Measurements from ENCODE around the gene OLFM3. TPM values are rescaled to one million over a fixed set of nuclear protein-coding genes. Genes with fewer than 3 reads are reported as not detected.
A peak's percentile ranks its signal among the peaks of the same experiment; 100 is the strongest.

OLFM3 gene
- total RNA-seq, 1 experiment from 2014 or later = not detected

DNA sequence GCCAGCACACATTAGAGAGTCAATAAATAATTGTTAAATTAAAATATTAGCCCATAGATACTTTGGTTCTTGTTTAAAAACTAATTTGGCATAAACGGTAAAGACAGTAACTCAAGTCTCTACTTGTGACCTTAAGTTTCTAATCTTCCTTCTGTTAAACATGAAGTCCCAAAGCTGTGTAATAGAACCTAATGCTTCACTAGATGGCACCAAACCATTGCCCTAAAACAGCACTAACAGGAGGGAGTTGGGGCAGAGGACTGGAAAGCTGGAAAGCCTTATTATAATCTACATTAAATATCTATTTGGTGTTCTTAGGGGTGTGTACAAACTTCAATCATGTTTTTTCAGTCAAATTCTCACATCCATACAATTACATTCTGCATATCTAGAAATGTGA, 176.7 kb downstream of the OLFM3 start:
- Histone ChIP-seq H3K9me3 (no peaks in the 10 kb centered on the region), H3K36me3 (ENCODE audit: control insufficient read depth, insufficient read depth, low read length) (no peaks in the 10 kb centered on the region), H3K27me3 (replicated peaks; ENCODE audit: control insufficient read depth, insufficient read depth, low read length) (no peaks in the 10 kb centered on the region), H3K4me3 (ENCODE audit: low read depth, low read length) (no peak overlapping the region), H3K4me1 (no peaks in the 10 kb centered on the region)
- Mint-ChIP-seq H3K9me3 (ENCODE audit: unreplicated experiment) (no peaks in the 10 kb centered on the region), H3K4me3 (ENCODE audit: unreplicated experiment) (no peak overlapping the region), H3K4me1 (ENCODE audit: low read depth, unreplicated experiment) (no peaks in the 10 kb centered on the region), H3K27ac (ENCODE audit: unreplicated experiment) (no peak overlapping the region), H3K27me3 (ENCODE audit: insufficient read depth, unreplicated experiment) (peaks cover 6% of the 10 kb centered on the region), H3K36me3 (ENCODE audit: insufficient read depth, unreplicated experiment) (no peaks in the 10 kb centered on the region)
- CTCF ChIA-PET = interaction anchor here (0.6 to 1.0 kb wide), 2 partner anchors 166 to 614 kb away, joined by 3 read pairs; no protein-coding TSS in a partner anchor
- peak in 1 of 2 experiments; percentile 9 for DNase-seq
- POLR2A ChIA-PET = no interaction called here
- no TSS peak for BruUV-seq (replicated peaks)
- TF ChIP-seq, protein P1, sequence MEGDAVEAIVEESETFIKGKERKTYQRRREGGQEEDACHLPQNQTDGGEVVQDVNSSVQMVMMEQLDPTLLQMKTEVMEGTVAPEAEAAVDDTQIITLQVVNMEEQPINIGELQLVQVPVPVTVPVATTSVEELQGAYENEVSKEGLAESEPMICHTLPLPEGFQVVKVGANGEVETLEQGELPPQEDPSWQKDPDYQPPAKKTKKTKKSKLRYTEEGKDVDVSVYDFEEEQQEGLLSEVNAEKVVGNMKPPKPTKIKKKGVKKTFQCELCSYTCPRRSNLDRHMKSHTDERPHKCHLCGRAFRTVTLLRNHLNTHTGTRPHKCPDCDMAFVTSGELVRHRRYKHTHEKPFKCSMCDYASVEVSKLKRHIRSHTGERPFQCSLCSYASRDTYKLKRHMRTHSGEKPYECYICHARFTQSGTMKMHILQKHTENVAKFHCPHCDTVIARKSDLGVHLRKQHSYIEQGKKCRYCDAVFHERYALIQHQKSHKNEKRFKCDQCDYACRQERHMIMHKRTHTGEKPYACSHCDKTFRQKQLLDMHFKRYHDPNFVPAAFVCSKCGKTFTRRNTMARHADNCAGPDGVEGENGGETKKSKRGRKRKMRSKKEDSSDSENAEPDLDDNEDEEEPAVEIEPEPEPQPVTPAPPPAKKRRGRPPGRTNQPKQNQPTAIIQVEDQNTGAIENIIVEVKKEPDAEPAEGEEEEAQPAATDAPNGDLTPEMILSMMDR (IDR thresholded peaks at IDR 0.05; ENCODE audit: insufficient read depth in 1 of 2, low read depth in 1 of 2, low read length in 1 of 2, severe bottlenecking in 1 of 2, unreplicated experiment in 1 of 2) = peak; percentile 18 to 41
- intact Hi-C loops (cut with micrococcal nuclease; ENCODE audit: unreplicated experiment) = loop anchor here (1.0 to 2.0 kb wide), 3 partner anchors 151 to 614 kb away; no protein-coding TSS in a partner anchor

DNA sequence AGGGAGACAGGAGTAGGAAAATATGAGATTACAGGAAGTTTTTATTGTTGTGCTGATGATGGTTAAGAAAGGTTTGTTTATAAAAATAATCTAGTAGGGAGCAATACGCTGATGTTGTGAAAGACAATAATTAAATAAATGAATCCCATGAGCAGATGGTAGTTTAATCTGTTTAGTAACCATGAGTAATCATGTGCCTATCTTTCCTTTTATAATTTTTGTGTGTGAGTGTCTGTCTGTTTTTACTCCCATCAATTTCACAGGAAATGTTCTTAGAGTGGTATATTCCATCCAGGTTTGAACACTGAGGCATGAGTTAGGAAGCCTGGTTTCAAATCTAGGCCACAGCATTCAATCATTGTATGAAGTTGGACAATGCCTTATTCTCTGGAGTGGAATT, 180.5 kb downstream of the OLFM3 start:
- Mint-ChIP-seq H3K4me3 (ENCODE audit: unreplicated experiment) (no peak overlapping the region), H3K4me1 (ENCODE audit: low read depth, unreplicated experiment) (no peaks in the 10 kb centered on the region), H3K27me3 (ENCODE audit: insufficient read depth, unreplicated experiment) (peaks cover 2% of the 10 kb centered on the region), H3K36me3 (ENCODE audit: insufficient read depth, unreplicated experiment) (no peaks in the 10 kb centered on the region), H3K9me3 (ENCODE audit: unreplicated experiment) (no peaks in the 10 kb centered on the region), H3K27ac (ENCODE audit: unreplicated experiment) (no peak overlapping the region)
- no peaks in the 10 kb centered on the region for H3K4me1 ChIP-seq
- no peaks in the 10 kb centered on the region for H3K36me3 ChIP-seq (ENCODE audit: control insufficient read depth, insufficient read depth, low read length)
- BruUV-seq (replicated peaks) = no TSS peak
- no peaks in the 10 kb centered on the region for H3K9me3 ChIP-seq
- H3K27me3 ChIP-seq (replicated peaks; ENCODE audit: control insufficient read depth, insufficient read depth, low read length) = no peaks in the 10 kb centered on the region
- no peak for DNase-seq
- CTCF ChIA-PET = no interaction called here
- TF ChIP-seq, protein P1 (IDR thresholded peaks at IDR 0.05; ENCODE audit: insufficient read depth in 1 of 2, low read depth in 1 of 2, low read length in 1 of 2, severe bottlenecking in 1 of 2, unreplicated experiment in 1 of 2) = no peak
- POLR2A ChIA-PET = no interaction called here
- intact Hi-C loops (cut with micrococcal nuclease; ENCODE audit: unreplicated experiment) = no loop called here
- no peak overlapping the region for H3K4me3 ChIP-seq (ENCODE audit: low read depth, low read length)

DNA sequence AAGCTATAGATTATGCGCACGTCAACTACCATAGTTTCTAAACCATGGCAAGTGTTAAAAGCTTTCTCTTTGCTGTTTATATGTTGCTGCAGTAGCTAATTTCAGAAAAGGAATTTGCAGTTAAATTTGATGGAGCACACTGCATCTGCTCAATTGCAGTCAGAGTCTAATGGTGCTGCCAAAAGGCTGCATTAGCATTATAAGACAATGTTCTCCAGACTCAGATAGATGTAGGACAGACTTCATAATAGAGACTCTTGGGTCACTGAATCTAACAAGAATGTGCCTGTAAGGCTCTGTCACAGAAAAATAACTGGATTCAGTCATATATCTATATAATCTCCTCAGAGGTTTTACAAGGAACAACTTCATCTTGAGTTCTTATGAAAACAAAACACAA, 198.3 kb downstream of the OLFM3 start:
- DNase-seq = no peak
- intact Hi-C loops (cut with micrococcal nuclease; ENCODE audit: unreplicated experiment) = no loop called here
- Mint-ChIP-seq H3K27me3 (ENCODE audit: insufficient read depth, unreplicated experiment) (no peaks in the 10 kb centered on the region), H3K4me3 (ENCODE audit: unreplicated experiment) (no peak overlapping the region), H3K36me3 (ENCODE audit: insufficient read depth, unreplicated experiment) (no peaks in the 10 kb centered on the region), H3K9me3 (ENCODE audit: unreplicated experiment) (no peaks in the 10 kb centered on the region), H3K27ac (ENCODE audit: unreplicated experiment) (no peak overlapping the region), H3K4me1 (ENCODE audit: low read depth, unreplicated experiment) (peaks cover 6% of the 10 kb centered on the region)
- Histone ChIP-seq H3K9me3 (no peaks in the 10 kb centered on the region), H3K4me3 (ENCODE audit: low read depth, low read length) (no peak overlapping the region), H3K4me1 (no peaks in the 10 kb centered on the region), H3K36me3 (ENCODE audit: control insufficient read depth, insufficient read depth, low read length) (no peaks in the 10 kb centered on the region), H3K27me3 (replicated peaks; ENCODE audit: control insufficient read depth, insufficient read depth, low read length) (no peaks in the 10 kb centered on the region)
- TF ChIP-seq, protein P1 (IDR thresholded peaks at IDR 0.05; ENCODE audit: insufficient read depth in 1 of 2, low read depth in 1 of 2, low read length in 1 of 2, severe bottlenecking in 1 of 2, unreplicated experiment in 1 of 2) = no peak
- ChIA-PET POLR2A (no interaction called here), CTCF (no interaction called here)
- BruUV-seq (replicated peaks) = no TSS peak
